ENCODE results near the gene TREM1.

Gene TREM1

GRCh38 chr6:41228616-41229015, 57.9 kb downstream of the TREM1 start (continued):
- no peak for TF ChIP-seq POU6F1 (CRISPR knock-in tag; IDR thresholded peaks at IDR 0.05; ENCODE audit: borderline replicate concordance, low read depth)
- no peak for TF ChIP-seq ZNF70 (CRISPR knock-in tag; IDR thresholded peaks at IDR 0.05)
- no peak for TF ChIP-seq TOX (CRISPR knock-in tag; IDR thresholded peaks at IDR 0.05; ENCODE audit: borderline replicate concordance)
- TF ChIP-seq ZNF8 (CRISPR knock-in tag; IDR thresholded peaks at IDR 0.05): no peak
- no peak for TF ChIP-seq RARB (CRISPR knock-in tag; IDR thresholded peaks at IDR 0.05)
- no peak for TF ChIP-seq PPARA (CRISPR knock-in tag; IDR thresholded peaks at IDR 0.05; ENCODE audit: borderline replicate concordance)
- no peak for TF ChIP-seq ZNF565 (CRISPR knock-in tag; conservative IDR thresholded peaks at IDR 0.05; ENCODE audit: low read depth)
- TF ChIP-seq OSR1 (CRISPR knock-in tag; IDR thresholded peaks at IDR 0.05): no peak

- no peak for TF ChIP-seq CSRNP3 (CRISPR knock-in tag; IDR thresholded peaks at IDR 0.05)
- TF ChIP-seq PATZ1 (CRISPR knock-in tag; IDR thresholded peaks at IDR 0.05; ENCODE audit: borderline replicate concordance): no peak
- TF ChIP-seq ESRRG (CRISPR knock-in tag; IDR thresholded peaks at IDR 0.05): no peak
- TF ChIP-seq ZC3H10 (CRISPR knock-in tag; IDR thresholded peaks at IDR 0.05): no peak
- TF ChIP-seq OSR1 (CRISPR knock-in tag; IDR thresholded peaks at IDR 0.05): no peak
- no peak for TF ChIP-seq RARB (CRISPR knock-in tag; IDR thresholded peaks at IDR 0.05)
These were observed 58.4 kb downstream of the TREM1 start, which contains the start of gene TREML4 for GRCh38 chr6:41228096-41228495. TREML4 (plus strand) TSS chr6:41228349; CDS start chr6:41228428, 79 bp downstream.

GRCh38 chr6:41226752-41227151, 59.7 kb downstream of the TREM1 start:
- TF ChIP-seq BACH2 (CRISPR knock-in tag; IDR thresholded peaks at IDR 0.05; ENCODE audit: borderline replicate concordance) (no peak), ZNF70 (CRISPR knock-in tag; IDR thresholded peaks at IDR 0.05) (no peak), TOX (CRISPR knock-in tag; IDR thresholded peaks at IDR 0.05; ENCODE audit: borderline replicate concordance) (no peak), ISL1 (CRISPR knock-in tag; IDR thresholded peaks at IDR 0.05) (no peak), ZFP3 (CRISPR knock-in tag; IDR thresholded peaks at IDR 0.05) (no peak), PATZ1 (CRISPR knock-in tag; IDR thresholded peaks at IDR 0.05; ENCODE audit: borderline replicate concordance) (no peak), POU6F1 (CRISPR knock-in tag; IDR thresholded peaks at IDR 0.05; ENCODE audit: borderline replicate concordance, low read depth) (no peak), PPARA (CRISPR knock-in tag; IDR thresholded peaks at IDR 0.05; ENCODE audit: borderline replicate concordance) (no peak), ZC3H10 (CRISPR knock-in tag; IDR thresholded peaks at IDR 0.05) (no peak), ARNTL (CRISPR knock-in tag; IDR thresholded peaks at IDR 0.05; ENCODE audit: borderline replicate concordance, low read depth) (no peak), ESRRG (CRISPR knock-in tag; IDR thresholded peaks at IDR 0.05) (no peak), SNAI2 (CRISPR knock-in tag; IDR thresholded peaks at IDR 0.05) (no peak), TCF4 (CRISPR knock-in tag; IDR thresholded peaks at IDR 0.05; ENCODE audit: borderline replicate concordance) (no peak)
- no peak for ATAC-seq

More at GRCh38 chr6:41228096-41228495, 58.4 kb downstream of the TREM1 start, which contains the start of gene TREML4:
- ATAC-seq: no peak

- ATAC-seq: no peak
- TF ChIP-seq TCF4 (CRISPR knock-in tag; IDR thresholded peaks at IDR 0.05; ENCODE audit: borderline replicate concordance) (no peak), ZNF70 (CRISPR knock-in tag; IDR thresholded peaks at IDR 0.05) (no peak), ZFP3 (CRISPR knock-in tag; IDR thresholded peaks at IDR 0.05) (no peak), OSR1 (CRISPR knock-in tag; IDR thresholded peaks at IDR 0.05) (no peak), ISL1 (CRISPR knock-in tag; IDR thresholded peaks at IDR 0.05) (no peak), CREB5 (CRISPR knock-in tag; IDR thresholded peaks at IDR 0.05; ENCODE audit: low read depth) (no peak), ZNF8 (CRISPR knock-in tag; IDR thresholded peaks at IDR 0.05) (no peak), ZNF565 (CRISPR knock-in tag; conservative IDR thresholded peaks at IDR 0.05; ENCODE audit: low read depth) (no peak), TOX (CRISPR knock-in tag; IDR thresholded peaks at IDR 0.05; ENCODE audit: borderline replicate concordance) (no peak), ZFP30 (CRISPR knock-in tag; IDR thresholded peaks at IDR 0.05) (no peak), ZC3H10 (CRISPR knock-in tag; IDR thresholded peaks at IDR 0.05) (no peak), SNAI2 (CRISPR knock-in tag; IDR thresholded peaks at IDR 0.05) (no peak), TSHZ2 (CRISPR knock-in tag; IDR thresholded peaks at IDR 0.05) (no peak), GLIS3 (CRISPR knock-in tag; IDR thresholded peaks at IDR 0.05) (no peak)
These were observed 61.7 kb downstream of the TREM1 start for GRCh38 chr6:41224800-41225199.
